ENCODE results near the gene STK17B. TPM values are rescaled to one million over a fixed set of nuclear protein-coding genes. Genes with fewer than 3 reads are reported as not detected.

STK17B gene
- total and polyA plus RNA-seq, 2 of the 8 experiments (the other 6 are each of a cell fraction or from before 2014, with no cell fraction given), result 1.8 to 10.5 TPM

GRCh38 chr2:196176142-196176738 lies 4.9 kb upstream of the STK17B start (continued):
- TF ChIP-seq CHD7 (IDR thresholded peaks at IDR 0.05; ENCODE audit: insufficient replicate concordance, low read length) (no peak), SIRT6 (IDR thresholded peaks at IDR 0.05; ENCODE audit: low read length) (no peak), CEBPB (IDR thresholded peaks at IDR 0.05; ENCODE audit: low read depth, low read length) (no peak), CBX5 (IDR thresholded peaks at IDR 0.05; ENCODE audit: low read depth, low read length) (no peak), E2F6 (IDR thresholded peaks at IDR 0.05) (no peak), SP1 (IDR thresholded peaks at IDR 0.05; ENCODE audit: low read depth, low read length) (no peak), RXRA (IDR thresholded peaks at IDR 0.05; ENCODE audit: insufficient read depth, low read depth, low read length) (no peak), NANOG (IDR thresholded peaks at IDR 0.05; ENCODE audit: insufficient read depth, low read depth, low read length, poor library complexity, severe bottlenecking) (no peak), FOSL1 (IDR thresholded peaks at IDR 0.05; ENCODE audit: insufficient read depth, low read depth, low read length) (no peak)

Measured in H1 (cell line).